A549 (cell line): ENCODE data around the gene AIG1. TPM values are rescaled to one million over a fixed set of nuclear protein-coding genes. Genes with fewer than 3 reads are reported as not detected.
"Not testable (repeated sequence)": the region's sequence is repeated elsewhere in the genome, so short reads cannot be mapped to it uniquely, and the experiment has no call there.

ENCODE experiments used
- ATAC-seq, 2 experiments: fragments of 200-7000 bp in 1 of 2; fragments of >200 bp in 1 of 2; cut with Nextera tagmentation in 1 of 2; cut with Tn5 transposase in 1 of 2; 3 replicates each; pipeline versions ENCODE4 v1.8.0 to v1.9.1; 2018 to 2020; ENCODE audit warnings: mild to moderate bottlenecking in 1 of 2, moderate library complexity in 1 of 2
- CTCF ChIA-PET: fragments of 300-600 bp; sonication (Branson Sonifier 250); formaldehyde crosslinking; extraction: SDS; loops from one replicate; lab custom pipeline; 2021; ENCODE audit warnings: antibody characterized with exemption, inconsistent platforms; lab: Yijun Ruan, JAX
- POLR2A ChIA-PET: fragments of 350-600 bp; formaldehyde crosslinking; extraction: SDS; loops from one replicate; lab custom pipeline; 2021; ENCODE audit warnings: antibody characterized with exemption, inconsistent platforms; lab: Yijun Ruan, JAX
- DNase-seq, 2 experiments: peaks; one replicate each; pipeline versions ENCODE4 v3.0.0 to v3.0.0-alpha.2; 2011 to 2016; ENCODE audit warnings: low read depth in 1 of 2, low spot score in 1 of 2
- FAIRE-seq: peaks from 2 replicates; lab custom pipeline; 2011; peaks lifted over from hg19 to GRCh38; lab: Jason Lieb, UNC
- H3K27ac ChIP-seq, 2 experiments: fragments of >200 bp; sonication (Bioruptor Twin); formaldehyde crosslinking; 3 replicates each; pipeline ENCODE4 v1.5.1; 2016 to 2017
- H3K4me1 ChIP-seq: fragments of >200 bp; sonication (Bioruptor Twin); formaldehyde crosslinking; 3 replicates; pipeline ENCODE4 v1.6.1; 2016
- H3K4me2 ChIP-seq: fragments of >200 bp; sonication (Bioruptor Twin); formaldehyde crosslinking; 3 replicates; pipeline ENCODE4 v1.6.1; 2016
- H3K4me3 ChIP-seq: fragments of >200 bp; sonication (Bioruptor Twin); formaldehyde crosslinking; 3 replicates; pipeline ENCODE4 v1.5.1; 2016
- H3K9me3 ChIP-seq: fragments of >200 bp; sonication (Bioruptor Twin); formaldehyde crosslinking; 3 replicates; pipeline ENCODE4 v1.6.1; 2016
- ATOH8 ChIP-seq: fragments of 250-450 bp; sonication (Bioruptor Pico); IDR thresholded peaks from 2 replicates; pipeline ENCODE4 v1.5.0; 2020; ENCODE audit warnings: low read depth, mild to moderate bottlenecking, moderate library complexity
- CBX2 ChIP-seq: fragments of 200-600 bp; sonication (generic); IDR thresholded peaks from 2 replicates; pipeline ENCODE4 v1.6.1; 2016; ENCODE audit warnings: low read depth, mild to moderate bottlenecking, borderline replicate concordance
- CBX8 ChIP-seq: fragments of 200-600 bp; sonication (generic); IDR thresholded peaks from 2 replicates; pipeline ENCODE4 v1.6.1; 2016
- CEBPB ChIP-seq, 2 experiments: fragments of >200 bp in 1 of 2; sonication (Bioruptor Twin) in 1 of 2; formaldehyde crosslinking in 1 of 2; IDR thresholded peaks; 2 replicates each; pipeline ENCODE4 v1.6.1; 2012 to 2016
- CHD2 ChIP-seq: fragments of 150-350 bp; IDR thresholded peaks from 2 replicates; pipeline ENCODE4 v1.6.1; 2014; ENCODE audit warnings: low read length; ENCODE audit not compliant: partially characterized antibody
- CTCF ChIP-seq: fragments of >200 bp; sonication (Bioruptor Twin); formaldehyde crosslinking; IDR thresholded peaks from 3 replicates; pipeline ENCODE4 v1.5.1; 2016
- EHF ChIP-seq: fragments of 250-450 bp; sonication (Bioruptor Pico); IDR thresholded peaks from 2 replicates; pipeline ENCODE4 v1.5.0; 2020; ENCODE audit warnings: mild to moderate bottlenecking
- ELK1 ChIP-seq: fragments of 150-350 bp; IDR thresholded peaks from 2 replicates; pipeline ENCODE4 v1.6.1; 2014; ENCODE audit warnings: low read depth, mild to moderate bottlenecking, low read length
- FOSB ChIP-seq: fragments of 250-450 bp; sonication (Bioruptor Pico); IDR thresholded peaks from 2 replicates; pipeline ENCODE4 v1.5.0; 2020; ENCODE audit warnings: mild to moderate bottlenecking, moderate library complexity
- FOSL2 ChIP-seq, 2 experiments: fragments of 450-650 bp in 1 of 2; fragments of >200 bp in 1 of 2; sonication (Bioruptor Twin) in 1 of 2; formaldehyde crosslinking; IDR thresholded peaks; 2 replicates each; pipeline versions ENCODE4 v1.5.0 to v1.6.1; 2016 to 2020; ENCODE audit warnings: mild to moderate bottlenecking in 1 of 2, moderate library complexity in 1 of 2
- HOXB13 ChIP-seq: fragments of 250-450 bp; sonication (Bioruptor Pico); IDR thresholded peaks from 2 replicates; pipeline ENCODE4 v1.5.0; 2020; ENCODE audit warnings: low read depth, mild to moderate bottlenecking, moderate library complexity
- HOXB5 ChIP-seq: fragments of 250-450 bp; sonication (Bioruptor Pico); IDR thresholded peaks from 2 replicates; pipeline ENCODE4 v1.5.0; 2020; ENCODE audit warnings: mild to moderate bottlenecking, moderate library complexity
- JUNB ChIP-seq: fragments of >200 bp; sonication (Bioruptor Twin); formaldehyde crosslinking; IDR thresholded peaks from 2 replicates; pipeline ENCODE4 v1.6.1; 2016
- KDM5A ChIP-seq: fragments of 200-600 bp; sonication (generic); IDR thresholded peaks from 2 replicates; pipeline ENCODE4 v1.6.1; 2016; ENCODE audit warnings: antibody characterized with exemption, mild to moderate bottlenecking
- MYC ChIP-seq: IDR thresholded peaks from 2 replicates; pipeline ENCODE4 v1.6.1; 2012; ENCODE audit warnings: mild to moderate bottlenecking, inconsistent platforms, low read length, improper control_type of control experiment, borderline replicate concordance
- NFE2L2 ChIP-seq: fragments of 150-350 bp; conservative IDR thresholded peaks from 2 replicates; pipeline ENCODE4 v1.6.1; 2014; ENCODE audit warnings: low read length
- NPAS2 ChIP-seq: fragments of 250-450 bp; sonication (Bioruptor Pico); IDR thresholded peaks from 2 replicates; pipeline ENCODE4 v1.8.0; 2022; ENCODE audit warnings: mild to moderate bottlenecking, moderate library complexity, borderline replicate concordance
- NR3C1 ChIP-seq: fragments of >200 bp; sonication (Bioruptor Twin); formaldehyde crosslinking; IDR thresholded peaks from 3 replicates; pipeline ENCODE4 v1.6.1; 2017
- POLR2AphosphoS2 ChIP-seq: conservative IDR thresholded peaks from 2 replicates; pipeline ENCODE4 v1.6.1; 2012; ENCODE audit warnings: low read length, improper control_type of control experiment, inconsistent platforms
- RARB ChIP-seq: fragments of 250-450 bp; sonication (Bioruptor Pico); IDR thresholded peaks from 2 replicates; pipeline ENCODE4 v1.8.0; 2021; ENCODE audit warnings: mild to moderate bottlenecking, moderate library complexity
- RNF2 ChIP-seq: fragments of 200-600 bp; sonication (generic); IDR thresholded peaks from 2 replicates; pipeline ENCODE4 v1.6.1; 2016; ENCODE audit warnings: low read depth, mild to moderate bottlenecking, antibody characterized with exemption, moderate library complexity, borderline replicate concordance
- TFCP2L1 ChIP-seq: fragments of 250-450 bp; sonication (Bioruptor Pico); IDR thresholded peaks from 2 replicates; pipeline ENCODE4 v1.5.0; 2021; ENCODE audit warnings: mild to moderate bottlenecking
- USF2 ChIP-seq: fragments of 450-650 bp; IDR thresholded peaks from 2 replicates; pipeline ENCODE4 v1.6.1; 2014; ENCODE audit warnings: antibody characterized with exemption
- ZFP36 ChIP-seq: fragments of 450-650 bp; IDR thresholded peaks from 2 replicates; pipeline ENCODE4 v1.6.1; 2014; ENCODE audit warnings: borderline replicate concordance; ENCODE audit not compliant: partially characterized antibody
- WGBS: methylation state at CpG from one replicate; pipeline ENCODE4 v1.1.6; 2017; ENCODE audit errors: missing lambda C conversion rate; 5-methylcytosine and 5-hydroxymethylcytosine counted together
- polyA plus RNA-seq, 4 experiments: library from polyadenylated mRNA; depleted of rRNA in 3 of 4; stranded (reverse); fragments of >200 nt; fragmentation: RNase III in 1 of 4; extraction: RNeasy Plus Mini Kit Qiagen cat#74134 plus additional on column Dnase treatment in 1 of 4; gene quantifications; 2 replicates in 3 of 4; 3 replicates in 1 of 4; pipeline ENCODE4 v1.2.3, GENCODE V29; 2011 to 2017

AIG1 gene
- polyA plus RNA-seq, 2 of the 4 experiments (the other 2 are of a cell fraction) = 29.5 to 38.3 TPM

- Histone ChIP-seq H3K9me3 (no peaks in the 10 kb centered on the region), H3K27ac (no peak overlapping the region), H3K4me1 (no peaks in the 10 kb centered on the region), H3K4me3 (no peak overlapping the region), H3K4me2 (no peak overlapping the region)
- 84% methylated on average over 5 of the region's 5 CpGs for WGBS
- no peak for ATAC-seq
- CTCF ChIA-PET = no interaction called here
- no peak for FAIRE-seq
- no peak for DNase-seq
- POLR2A ChIA-PET = no interaction called here
- TF ChIP-seq NR3C1 (no peak), MYC (no peak), CTCF (no peak), HOXB13 (CRISPR knock-in tag) (no peak), POLR2AphosphoS2 (no peak), RNF2 (no peak), HOXB5 (CRISPR knock-in tag) (no peak), RARB (no peak), ZFP36 (no peak), CBX8 (no peak), CBX2 (no peak), CHD2 (no peak), FOSL2 (IDR thresholded peaks at IDR 0.05) (no peak), FOSL2 (CRISPR knock-in tag; IDR thresholded peaks at IDR 0.05) (no peak), JUNB (no peak), USF2 (no peak)
These were observed 181.2 kb downstream of the AIG1 start for GRCh38 chr6:143241911-143242310.

- TF ChIP-seq NPAS2 (CRISPR knock-in tag) (no peak), CEBPB (IDR thresholded peaks at IDR 0.05) (no peak), CBX2 (no peak)
- Histone ChIP-seq H3K4me2 (no peak overlapping the region), H3K4me1 (no peaks in the 10 kb centered on the region), H3K4me3 (no peak overlapping the region), H3K27ac (no peak overlapping the region), H3K9me3 (no peaks in the 10 kb centered on the region)
- DNase-seq (no peak), ATAC-seq (no peak), FAIRE-seq (no peak)
- 100% methylated on average over 1 of the region's 1 CpG for WGBS
- POLR2A ChIA-PET = no interaction called here
- CTCF ChIA-PET = no interaction called here
These were observed 183.1 kb downstream of the AIG1 start for GRCh38 chr6:143243786-143244185.

- Histone ChIP-seq H3K9me3 (no peaks in the 10 kb centered on the region), H3K4me1 (no peaks in the 10 kb centered on the region), H3K4me3 (no peak overlapping the region), H3K27ac (no peak overlapping the region), H3K4me2 (no peak overlapping the region)
- ATAC-seq (no peak), FAIRE-seq (no peak), DNase-seq (no peak)
- WGBS = 52% methylated on average over 6 of the region's 6 CpGs
- TF ChIP-seq TFCP2L1 (CRISPR knock-in tag) (no peak), ATOH8 (CRISPR knock-in tag) (no peak), CEBPB (IDR thresholded peaks at IDR 0.05) (no peak), ELK1 (no peak), KDM5A (no peak), FOSB (CRISPR knock-in tag) (no peak), NFE2L2 (no peak), ZFP36 (no peak), EHF (CRISPR knock-in tag) (no peak)
- ChIA-PET POLR2A (no interaction called here), CTCF (no interaction called here)
These were observed 185.0 kb downstream of the AIG1 start for GRCh38 chr6:143245656-143246055.

GRCh38 chr6:143246166-143246775 is 185.6 kb downstream of the AIG1 start:
- H3K4me3 ChIP-seq, H3K4me1 ChIP-seq, DNase-seq, ATAC-seq, H3K9me3 ChIP-seq, H3K27ac ChIP-seq, CTCF ChIA-PET, H3K4me2 ChIP-seq, POLR2A ChIA-PET, FAIRE-seq: not testable (repeated sequence)
- 71% methylated on average over 4 of the region's 4 CpGs for WGBS
